LNCAP (cell line): ENCODE measurements around the gene RAB44.

ENCODE experiments used
- CTCF ChIP-seq: fragments of 450-650 bp; IDR thresholded peaks from 2 replicates; pipeline ENCODE4 v1.5.1; 2017; ENCODE audit warnings: mild to moderate bottlenecking

Gene RAB44

GRCh38 chr6:36692861-36693702 lies 4.5 kb upstream of the RAB44 start:
- no peak for TF ChIP-seq CTCF

DNA sequence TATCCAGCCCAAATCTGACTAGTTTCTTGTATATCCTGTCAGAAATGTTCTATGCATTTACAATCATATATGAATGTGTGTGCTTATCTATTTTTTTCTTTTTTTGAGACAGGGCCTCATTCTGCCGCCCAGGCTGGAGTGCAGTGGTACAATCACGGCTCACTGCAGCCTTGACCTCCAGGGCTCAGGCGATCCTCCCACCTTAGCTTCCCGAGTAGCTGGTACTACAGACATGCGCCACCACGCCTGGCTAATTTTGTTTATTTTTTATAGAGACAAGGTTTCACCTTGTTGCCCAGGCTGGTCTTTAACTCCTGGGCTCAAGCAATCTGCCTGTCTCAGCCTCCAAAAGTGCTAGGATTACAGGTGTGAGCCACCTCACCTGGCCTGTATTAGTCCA lies 3.0 kb upstream of the RAB44 start:
- no peak for TF ChIP-seq CTCF

DNA sequence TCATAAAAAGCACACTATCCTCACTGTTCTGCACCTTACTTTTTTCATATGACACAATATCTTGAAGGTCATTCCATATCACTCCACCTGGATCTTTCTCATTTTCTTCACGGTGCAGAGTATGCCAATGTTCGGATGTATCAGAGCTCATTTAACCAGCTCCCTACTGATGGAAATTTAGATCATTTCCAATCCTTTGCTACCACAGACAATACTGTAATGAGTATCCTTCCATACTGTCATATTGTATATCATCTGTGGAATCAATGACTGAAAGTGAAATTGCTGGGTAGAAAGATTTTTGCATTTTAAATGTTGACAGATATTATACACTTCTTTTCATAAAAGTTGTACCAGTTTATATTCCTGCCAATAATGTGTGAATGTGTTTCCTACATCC lies 2.2 kb upstream of the RAB44 start:
- no peak for TF ChIP-seq CTCF

DNA sequence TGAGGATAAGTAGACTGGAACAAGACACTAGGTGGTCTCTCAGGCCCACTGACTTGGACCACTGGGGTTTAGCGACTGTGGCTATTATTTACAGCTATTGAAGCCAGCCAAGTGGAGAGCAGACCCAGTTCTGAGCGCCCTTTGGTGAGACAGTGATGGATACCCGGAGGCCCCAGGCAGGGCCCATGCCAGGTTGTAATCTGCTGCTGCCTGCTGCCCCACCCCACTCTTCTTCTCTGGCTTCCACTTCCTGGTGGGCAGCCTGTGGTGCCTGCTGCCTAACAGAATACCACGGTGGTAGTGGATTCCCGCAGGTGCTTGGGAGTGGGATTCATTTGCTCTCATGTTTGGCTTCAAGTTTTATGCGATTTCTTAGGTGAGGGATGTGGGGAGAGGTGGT lies 570 bp downstream of the RAB44 start:
- TF ChIP-seq CTCF = no peak

- TF ChIP-seq CTCF = no peak
Measured at GRCh38 chr6:36698871-36699271, 1.2 kb downstream of the RAB44 start.

DNA sequence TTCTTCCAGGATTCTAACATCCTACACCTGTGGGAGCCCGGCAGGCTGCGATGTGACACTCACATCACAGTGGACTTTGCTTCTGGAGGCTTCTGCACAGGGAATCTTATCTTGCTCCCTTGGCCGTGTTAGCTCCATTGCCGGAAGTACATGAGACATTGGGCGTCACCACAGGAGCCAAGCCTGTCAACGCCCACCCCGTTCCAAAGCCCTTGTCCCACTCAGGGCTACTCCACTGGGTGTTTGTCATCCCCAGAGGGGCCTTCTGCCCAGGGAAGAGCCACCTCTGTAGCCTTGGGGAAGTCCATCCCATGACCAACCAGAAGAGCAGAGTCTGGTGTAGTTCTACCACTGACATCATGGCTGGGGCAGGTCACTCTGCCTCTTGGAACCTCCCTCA lies 1.7 kb downstream of the RAB44 start:
- TF ChIP-seq CTCF = no peak

DNA sequence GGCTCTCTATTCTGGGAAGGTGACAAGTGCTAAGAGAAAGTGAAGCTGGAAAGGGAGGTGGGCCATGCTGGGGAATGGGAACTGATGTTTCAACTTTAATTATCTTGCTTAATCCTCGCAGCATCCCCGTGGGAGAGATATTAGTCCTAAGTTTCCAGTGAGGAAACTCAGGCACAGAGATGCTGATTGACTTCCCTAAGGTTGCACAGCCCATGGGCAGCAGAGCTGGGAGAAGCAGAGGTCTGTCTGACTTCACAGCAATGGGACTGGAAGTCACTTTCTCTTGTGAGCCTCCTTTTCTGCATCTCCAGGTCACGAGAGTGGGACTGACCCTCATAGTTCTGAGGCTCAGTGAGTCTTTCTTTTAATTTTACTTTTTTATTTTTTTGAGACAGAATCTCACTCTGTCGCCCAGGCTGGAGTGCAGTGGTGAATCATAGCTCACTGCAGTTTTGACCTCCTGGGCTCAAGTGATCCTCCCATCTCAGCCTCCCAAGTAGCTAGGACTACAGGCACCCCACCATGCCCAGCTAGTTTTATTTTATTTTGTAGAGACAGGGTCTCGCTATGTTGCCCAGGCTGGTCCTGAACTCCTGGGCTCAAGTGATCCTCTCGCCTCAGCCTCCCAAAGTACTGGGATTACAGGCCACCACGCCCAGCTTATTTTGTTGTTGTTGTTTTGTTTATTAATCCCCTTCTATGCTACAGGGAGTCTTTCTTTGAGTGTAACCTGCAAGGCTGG lies 2.6 kb downstream of the RAB44 start:
- no peak for TF ChIP-seq CTCF
